Panc1 (cell line): Measurements from ENCODE around the gene ETFA. TPM values are rescaled to one million over a fixed set of nuclear protein-coding genes. Genes with fewer than 3 reads are reported as not detected.

Experiments used
- ATAC-seq: fragments of 200-7000 bp; cut with Tn5 transposase; 2 replicates; pipeline ENCODE4 v1.9.1; 2020; ENCODE audit warnings: mild to moderate bottlenecking, moderate library complexity
- BruUV-seq: library from RNA; stranded (reverse); fragments of 400-500 nt; replicated peaks from 2 replicates; lab custom pipeline; 2021; lab: Mats Ljungman, UMichigan
- CTCF ChIA-PET: fragments of 300-600 bp; sonication (Branson Sonifier 250); formaldehyde crosslinking; loops from one replicate; lab custom pipeline; 2022; ENCODE audit warnings: antibody characterized with exemption; lab: Charles Lee
- POLR2A ChIA-PET: fragments of 300-600 bp; sonication (Branson Sonifier 250); formaldehyde crosslinking; loops from one replicate; lab custom pipeline; 2022; ENCODE audit warnings: antibody characterized with exemption; lab: Charles Lee
- DNase-seq: peaks from one replicate; pipeline ENCODE4 v3.0.0-alpha.2; 2010; ENCODE audit warnings: low read depth, low spot score
- H3K27ac ChIP-seq: 2 replicates; pipeline ENCODE4 v1.5.1; 2011; ENCODE audit warnings: mild to moderate bottlenecking, low read length, inconsistent platforms
- H3K27me3 ChIP-seq: fragments of 200-500 bp; sonication (Bioruptor generic); 2 replicates; pipeline ENCODE4 v1.6.0; 2014; ENCODE audit warnings: low read length, inconsistent platforms; ENCODE audit not compliant: control insufficient read depth, insufficient read depth
- H3K36me3 ChIP-seq: fragments of 200-500 bp; sonication (Bioruptor generic); 2 replicates; pipeline ENCODE4 v1.5.1; 2014; ENCODE audit warnings: inconsistent platforms, mild to moderate bottlenecking, low read length, moderate library complexity; ENCODE audit not compliant: control insufficient read depth, insufficient read depth
- H3K4me1 ChIP-seq: 2 replicates; pipeline ENCODE4 v1.5.1; 2011; ENCODE audit warnings: inconsistent platforms, mild to moderate bottlenecking, low read length, moderate library complexity; ENCODE audit not compliant: control insufficient read depth, insufficient read depth
- H3K4me3 ChIP-seq, 2 experiments: 2 replicates each; pipeline ENCODE4 v1.5.1; 2011 to 2012; ENCODE audit warnings: low read depth in 2 of 2, low read length in 2 of 2, mild to moderate bottlenecking in 2 of 2, inconsistent platforms in 1 of 2, moderate library complexity in 1 of 2
- H3K9me3 ChIP-seq: fragments of 200-500 bp; sonication (Bioruptor generic); 2 replicates; pipeline ENCODE4 v1.5.1; 2014; ENCODE audit warnings: low read depth, mild to moderate bottlenecking, inconsistent platforms, low read length, moderate library complexity; ENCODE audit not compliant: control insufficient read depth, insufficient read depth
- CTCF ChIP-seq: fragments of 450-650 bp; IDR thresholded peaks from 2 replicates; pipeline ENCODE4 v1.5.1; 2017; ENCODE audit warnings: mild to moderate bottlenecking
- POLR2AphosphoS5 ChIP-seq: IDR thresholded peaks from 2 replicates; pipeline ENCODE4 v1.6.1; 2012; ENCODE audit warnings: mild to moderate bottlenecking, low read depth, low read length, moderate library complexity
- REST ChIP-seq, 2 experiments: IDR thresholded peaks; 2 replicates each; pipeline ENCODE4 v1.6.1; 2011 to 2012; ENCODE audit warnings: low read depth in 2 of 2, control low read depth in 1 of 2, low read length in 1 of 2, mild to moderate bottlenecking in 1 of 2, moderate library complexity in 1 of 2; ENCODE audit not compliant: insufficient read depth in 1 of 2
- SIN3A ChIP-seq: IDR thresholded peaks from 2 replicates; pipeline ENCODE4 v1.6.1; 2012; ENCODE audit warnings: low read depth, mild to moderate bottlenecking, low read length, moderate library complexity, borderline replicate concordance; ENCODE audit not compliant: insufficient read depth
- TCF7L2 ChIP-seq: IDR thresholded peaks from 2 replicates; pipeline ENCODE4 v1.6.1; 2011; ENCODE audit warnings: mild to moderate bottlenecking, low read depth, low read length, inconsistent platforms
- in situ Hi-C: cut with HindIII; loops from 2 replicates; pipeline ENCODE4 v1.10.0; 2016; ENCODE audit warnings: low sequenced_read_pairs, low pct_unique_long_range_greater_than_20kb
- intact Hi-C: fragments of 100-400 bp; cut with micrococcal nuclease; formaldehyde crosslinking; loops from one replicate; pipeline ENCODE4 v1.10.0; 2022; ENCODE audit not compliant: unreplicated experiment
- total RNA-seq: library from RNA; stranded (reverse); gene quantifications from one replicate; pipeline ENCODE4 v1.2.1, GENCODE V29; 2021; ENCODE audit not compliant: unreplicated experiment

ETFA gene
- total RNA-seq, 1 experiment from 2014 or later = 159 TPM

- Histone ChIP-seq H3K36me3 (no peaks in the 10 kb centered on the region), H3K4me3 (no peak overlapping the region), H3K9me3 (no peaks in the 10 kb centered on the region), H3K27me3 (no peaks in the 10 kb centered on the region), H3K4me1 (no peaks in the 10 kb centered on the region), H3K27ac (no peak overlapping the region)
- BruUV-seq = no TSS peak
- POLR2A ChIA-PET = no interaction called here
- ATAC-seq (no peak), DNase-seq (no peak)
- TF ChIP-seq POLR2AphosphoS5 (no peak), SIN3A (no peak), CTCF (no peak), REST (IDR thresholded peaks at IDR 0.05; ENCODE audit: insufficient read depth in 1 of 2, low read depth in 2 of 2, low read length in 1 of 2) (no peak), TCF7L2 (no peak)
- intact Hi-C loops (no loop called here), in situ Hi-C loops (no loop called here)
- CTCF ChIA-PET = no interaction called here
These were observed 132.2 kb downstream of the ETFA start for GRCh38 chr15:76179023-76179422.

GRCh38 chr15:76178296-76179000 lies 132.8 kb downstream of the ETFA start:
- Histone ChIP-seq H3K4me1 (no peaks in the 10 kb centered on the region), H3K36me3 (no peaks in the 10 kb centered on the region), H3K9me3 (no peaks in the 10 kb centered on the region), H3K4me3 (no peak overlapping the region), H3K27ac (no peak overlapping the region), H3K27me3 (no peaks in the 10 kb centered on the region)
- DNase-seq (no peak), ATAC-seq (no peak; the same call in 1 of the 2 replicates)
- BruUV-seq = no TSS peak
- ChIA-PET POLR2A (no interaction called here), CTCF (no interaction called here)
- in situ Hi-C loops (no loop called here), intact Hi-C loops (no loop called here)
- TF ChIP-seq REST (IDR thresholded peaks at IDR 0.05; ENCODE audit: insufficient read depth in 1 of 2, low read depth in 2 of 2, low read length in 1 of 2) = no peak
- TF ChIP-seq POLR2AphosphoS5 = no peak
- no peak for TF ChIP-seq TCF7L2
- no peak for TF ChIP-seq CTCF
- no peak for TF ChIP-seq SIN3A
